ENCODE results near the gene GINS2.

The GINS2 gene

DNA sequence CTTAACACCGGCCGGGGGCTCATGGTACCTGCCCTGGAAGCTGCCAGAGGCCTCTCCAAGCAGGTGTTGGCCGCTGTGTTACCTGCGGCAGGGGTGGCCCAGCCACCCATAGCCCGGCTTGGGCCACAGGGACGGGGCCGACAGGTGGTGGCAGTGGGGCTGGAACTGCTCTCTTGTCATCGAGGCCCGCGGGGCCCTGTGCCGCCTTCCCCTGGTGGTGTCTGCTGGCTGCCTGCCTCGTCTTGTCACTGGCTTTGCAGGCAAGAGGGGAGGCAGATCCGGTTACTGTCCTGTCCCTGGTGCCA lies 48.5 kb downstream of the GINS2 start:
- no peak for DNase-seq (ENCODE audit: low read depth in 2 of 2)

DNA sequence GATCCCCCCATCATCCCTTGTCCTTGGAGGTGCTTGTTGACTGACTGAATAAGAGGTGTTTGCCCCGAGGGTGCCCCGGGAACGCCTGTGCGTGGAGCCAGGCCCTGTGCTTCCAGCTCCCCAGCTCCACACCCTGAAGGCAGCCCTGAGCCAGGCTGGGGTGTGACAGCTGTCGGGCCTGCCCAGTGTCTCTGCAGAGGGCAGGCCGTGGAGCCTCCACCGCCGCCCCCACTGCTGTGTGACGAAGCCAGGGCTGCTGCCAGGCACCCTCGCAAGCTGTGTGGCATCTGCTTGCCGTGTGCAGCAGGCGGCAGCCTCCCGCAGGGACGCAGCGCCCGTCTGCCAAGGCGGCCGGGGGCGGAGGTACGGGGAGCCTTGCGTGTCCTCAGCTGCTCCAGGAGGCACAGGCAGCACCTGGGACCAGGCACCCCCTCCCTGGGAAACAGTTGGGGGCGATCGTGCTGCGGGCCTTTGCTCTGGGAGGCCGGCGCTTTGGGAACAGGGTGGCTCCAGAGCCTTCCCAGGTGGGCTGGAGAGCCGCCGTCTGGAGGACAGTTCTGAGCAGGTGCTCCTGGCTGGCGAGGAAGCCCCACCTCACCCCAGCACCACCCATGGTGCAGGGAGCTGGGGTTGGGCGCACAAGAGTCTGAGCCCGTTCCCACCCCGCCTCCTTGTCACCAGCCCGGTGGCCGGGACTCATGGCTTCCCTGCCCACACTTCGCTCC lies 49.1 kb downstream of the GINS2 start:
- no peak for DNase-seq (ENCODE audit: low read depth in 2 of 2)

- DNase-seq (ENCODE audit: low read depth in 2 of 2): no peak
Measured at GRCh38 chr16:85638695-85639409, 49.9 kb downstream of the GINS2 start.

DNA sequence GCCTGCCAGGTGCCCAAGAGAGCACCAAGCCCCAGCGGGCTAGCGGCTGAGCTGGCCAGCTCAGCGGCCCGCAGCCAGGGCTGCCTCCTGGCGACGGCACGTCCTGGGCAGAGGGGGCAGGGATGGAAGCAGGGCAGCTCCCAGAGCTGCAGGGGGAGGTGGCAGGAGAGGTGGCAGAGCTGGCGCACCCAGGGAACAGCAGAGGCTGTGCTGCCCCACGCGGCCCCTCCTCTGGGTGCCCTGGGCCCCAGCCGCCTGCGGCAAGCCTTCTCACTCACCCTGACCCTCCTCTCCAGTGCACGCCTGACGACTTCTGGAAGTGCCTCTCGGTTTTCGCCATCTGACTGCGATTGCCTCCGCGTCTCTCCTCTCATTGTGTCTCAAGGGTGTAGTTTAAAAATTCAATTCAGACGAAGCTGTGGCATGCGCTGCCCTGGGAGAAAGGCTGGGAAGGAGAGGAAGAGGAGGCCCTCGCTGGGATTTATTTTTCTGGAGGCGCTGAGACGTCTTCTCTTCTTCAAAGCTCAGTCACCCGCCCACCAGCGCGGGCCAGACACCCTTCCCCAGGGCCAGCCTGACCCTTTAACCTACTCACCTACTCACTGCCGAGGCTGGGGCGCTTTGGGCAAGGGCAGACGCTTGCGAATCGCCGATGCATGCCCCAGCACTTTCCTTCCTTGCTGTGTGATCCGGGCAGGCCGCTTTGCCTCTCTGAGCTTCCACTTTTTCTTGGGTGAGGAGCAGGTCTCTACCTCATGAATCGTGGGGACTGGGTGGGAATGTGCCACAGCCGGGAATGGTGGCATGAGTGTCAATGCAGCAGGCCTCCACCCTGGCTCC lies 50.7 kb downstream of the GINS2 start:
- no peak for DNase-seq (ENCODE audit: low read depth in 2 of 2)

DNA sequence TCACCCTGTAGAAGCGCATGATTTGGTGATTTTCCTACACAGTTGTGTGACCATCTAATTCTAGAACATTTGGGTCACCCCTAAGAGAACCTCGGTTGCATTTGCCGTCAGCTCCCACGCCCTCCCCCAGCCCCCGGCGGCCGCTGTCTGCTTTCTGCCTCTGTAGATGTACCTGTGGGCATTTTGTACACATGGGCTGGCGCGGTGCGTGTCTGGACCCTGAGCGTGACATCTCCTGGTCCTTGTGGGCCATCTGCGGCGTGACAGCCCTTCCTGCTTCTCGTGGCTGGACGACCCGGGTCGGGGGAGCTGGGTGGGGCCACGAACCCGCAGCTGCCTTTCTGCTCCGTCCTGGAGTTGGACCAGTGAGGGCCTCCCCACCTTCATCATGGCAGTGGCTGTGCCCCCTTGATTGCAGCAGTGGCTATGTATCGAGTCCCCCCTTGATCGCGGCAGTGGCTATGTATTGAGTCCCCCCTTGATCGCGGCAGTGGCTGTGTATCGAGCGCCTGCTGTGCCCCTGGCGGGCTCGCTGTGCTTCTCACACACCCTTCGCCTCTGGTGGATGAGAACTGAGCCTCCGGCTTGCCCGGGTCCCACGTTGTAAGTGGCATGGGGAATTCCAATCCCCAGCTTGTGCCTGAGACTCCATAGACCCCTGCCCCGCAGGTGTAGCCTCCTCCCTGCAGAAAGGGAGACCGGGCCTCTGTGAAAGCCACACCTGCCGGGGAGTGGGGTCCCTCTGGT lies 51.5 kb downstream of the GINS2 start:
- DNase-seq (ENCODE audit: low read depth in 2 of 2): no peak

- no peak for DNase-seq (ENCODE audit: low read depth in 2 of 2)
Measured at GRCh38 chr16:85636234-85636812, 52.4 kb downstream of the GINS2 start.

DNA sequence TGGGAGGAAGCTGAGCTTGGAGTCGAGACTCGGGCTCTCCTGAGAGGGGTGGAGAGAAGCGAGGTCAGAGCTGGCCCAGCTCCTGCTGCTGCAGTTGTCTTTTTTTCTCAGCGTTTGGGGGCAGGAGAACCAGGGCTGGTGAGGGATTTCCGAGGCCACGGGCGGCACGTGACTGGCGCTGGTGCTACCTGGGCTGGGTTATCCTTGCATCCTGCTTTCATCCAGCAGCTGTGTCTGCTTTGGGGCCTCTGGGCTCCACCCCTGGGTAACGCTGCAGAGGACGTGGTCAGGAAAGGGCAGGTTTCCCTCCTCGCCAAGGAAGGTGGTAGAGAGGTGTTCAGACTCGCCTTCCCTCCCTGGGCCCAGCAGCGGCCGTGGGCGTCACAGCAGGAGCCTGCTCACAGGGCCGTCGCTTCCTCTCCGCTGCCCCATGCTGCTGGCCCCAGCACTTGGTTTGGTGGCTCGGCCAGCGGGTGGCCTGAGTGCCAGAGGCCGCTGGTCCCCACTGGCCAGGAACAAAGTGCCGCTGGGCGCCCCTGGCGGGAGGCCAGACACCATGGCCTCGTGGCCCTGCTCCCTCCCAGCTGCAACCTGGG lies 53.1 kb downstream of the GINS2 start:
- DNase-seq (ENCODE audit: low read depth in 2 of 2): no peak

DNA sequence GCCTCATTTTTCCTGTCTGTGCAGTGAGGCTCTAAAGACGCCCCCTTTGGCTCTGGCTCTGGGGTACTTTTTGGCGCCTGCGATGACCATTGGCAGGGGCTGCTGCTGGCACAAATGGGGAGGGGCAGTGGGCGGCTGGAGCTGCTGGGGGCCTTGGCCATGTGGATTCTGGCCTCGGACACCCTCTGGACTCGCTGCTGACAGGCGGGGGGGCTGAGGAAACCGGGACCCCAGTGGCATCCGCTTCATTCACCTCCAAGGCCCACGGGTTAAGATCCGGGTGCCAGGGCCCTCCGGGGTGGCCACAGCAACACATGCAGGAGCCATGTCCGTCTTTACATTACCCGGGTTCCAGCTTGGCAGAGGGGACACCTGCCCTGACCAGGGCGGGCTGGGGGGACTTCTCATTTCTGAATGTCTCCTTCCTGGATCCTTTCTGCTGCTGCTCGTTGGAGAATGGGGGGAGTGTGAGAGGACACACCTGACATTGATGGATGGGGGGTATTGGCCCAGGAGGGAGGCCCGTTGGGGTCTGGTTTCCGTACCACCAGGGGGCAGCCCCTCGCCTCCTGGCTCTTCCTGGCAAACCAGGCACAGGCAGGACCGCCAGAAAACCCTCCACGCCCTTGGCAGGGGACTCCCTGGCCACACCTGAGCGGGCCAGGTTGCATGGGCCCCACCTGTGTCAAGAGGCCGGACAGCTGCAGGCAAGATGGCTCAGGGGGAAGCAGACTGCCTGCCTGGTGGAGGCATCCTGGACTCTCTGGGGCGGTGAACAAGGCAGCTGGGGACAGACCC lies 53.8 kb downstream of the GINS2 start:
- no peak for DNase-seq (ENCODE audit: low read depth in 2 of 2)

- DNase-seq (ENCODE audit: low read depth in 2 of 2): no peak
Measured at GRCh38 chr16:85633888-85634287, 54.9 kb downstream of the GINS2 start.

DNA sequence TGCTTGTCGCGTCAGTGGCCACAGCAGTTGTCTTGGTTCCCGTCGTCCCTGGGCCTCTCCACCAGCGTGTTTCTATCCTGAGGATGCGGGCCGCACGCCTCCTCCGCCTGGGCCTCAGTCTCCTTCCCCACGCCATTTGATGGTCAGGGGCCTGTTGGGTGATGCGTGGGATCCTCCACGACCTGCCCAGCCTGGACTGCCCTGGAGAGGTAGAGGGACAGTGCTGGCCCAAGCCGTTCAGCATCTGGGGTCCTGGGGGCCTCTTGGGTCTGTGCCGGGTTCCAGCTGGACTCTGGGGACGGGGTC lies 55.4 kb downstream of the GINS2 start:
- DNase-seq (ENCODE audit: low read depth in 2 of 2): no peak

DNA sequence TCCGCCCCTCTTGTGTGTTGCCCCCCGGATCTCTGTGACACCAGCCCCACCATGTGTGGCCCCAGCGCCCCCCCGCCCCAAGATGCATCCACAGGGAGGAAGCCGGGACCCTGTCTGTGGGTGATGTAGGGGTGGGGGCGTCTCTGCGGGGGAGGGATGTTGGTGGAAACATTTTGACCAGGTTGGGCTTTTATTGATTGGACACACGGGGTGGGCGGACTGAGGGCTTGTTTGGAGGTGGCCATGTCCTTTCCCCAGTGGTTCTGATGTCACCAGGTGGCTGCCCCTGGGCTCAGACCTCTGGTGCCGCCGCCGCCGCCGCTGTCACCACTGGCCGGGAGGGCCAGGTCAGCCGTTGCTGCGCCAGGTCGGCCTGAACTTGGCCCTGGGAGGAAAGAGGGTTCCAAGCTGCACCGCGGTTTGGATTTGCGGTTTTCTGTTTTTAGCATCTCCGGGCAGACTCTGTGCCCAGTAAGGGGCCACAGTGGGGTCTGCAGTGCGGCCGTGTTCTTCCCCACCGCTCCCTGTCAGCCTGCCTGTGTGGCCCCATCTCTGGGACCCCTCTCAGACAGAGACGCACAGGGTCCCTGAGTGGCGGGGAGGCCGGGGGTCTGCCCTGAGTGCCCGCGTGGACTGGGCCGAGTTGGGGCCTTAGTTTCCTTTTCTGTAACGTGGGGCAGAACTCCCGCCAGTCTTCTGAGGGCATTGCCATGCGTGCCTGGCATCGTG lies 55.9 kb downstream of the GINS2 start:
- DNase-seq (ENCODE audit: low read depth in 2 of 2): no peak

- DNase-seq (ENCODE audit: low read depth in 2 of 2): no peak
Measured at GRCh38 chr16:85631802-85632393, 56.9 kb downstream of the GINS2 start.

DNA sequence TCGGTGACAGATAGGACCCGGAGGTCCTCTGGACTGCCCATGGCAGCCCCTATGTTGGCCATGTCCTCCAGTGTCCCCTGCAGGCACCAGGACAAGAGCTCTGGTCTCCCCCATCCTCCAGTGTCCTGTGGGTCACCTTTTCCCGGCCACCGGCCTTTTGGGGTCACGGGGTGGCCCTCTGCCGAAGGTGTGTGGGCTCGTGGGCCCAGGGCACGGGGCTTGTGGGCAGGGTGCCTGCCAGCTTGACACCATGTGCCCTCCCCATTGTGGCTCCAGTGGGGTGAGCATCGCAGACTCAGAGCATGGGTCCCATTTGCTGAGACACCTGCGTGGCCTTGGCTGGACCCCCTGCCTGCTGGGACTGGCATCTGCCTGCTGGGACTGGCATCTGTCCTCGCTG lies 57.5 kb downstream of the GINS2 start:
- DNase-seq (ENCODE audit: low read depth in 2 of 2): no peak

- no peak for DNase-seq (ENCODE audit: low read depth in 2 of 2)
Measured at GRCh38 chr16:85629853-85630252, 58.9 kb downstream of the GINS2 start.

DNA sequence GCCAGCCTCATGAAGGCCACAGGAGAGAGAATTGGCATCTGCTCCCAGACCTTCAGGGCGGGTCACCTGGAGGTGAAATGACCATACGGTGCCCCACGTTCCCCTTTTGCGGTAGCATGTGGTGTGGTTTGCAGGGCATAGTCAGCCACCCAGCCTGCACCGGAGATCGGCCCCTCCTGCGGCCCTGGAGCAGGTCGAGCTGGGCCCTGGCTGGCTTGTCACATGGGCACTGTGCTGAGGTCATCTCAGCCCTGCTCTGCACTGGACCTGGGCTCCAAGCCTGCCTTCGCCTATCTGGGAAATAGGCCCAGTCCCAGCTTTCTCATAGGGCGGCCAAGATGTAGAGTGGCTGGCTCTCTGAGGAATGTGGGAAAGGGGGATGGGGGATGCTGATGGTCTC lies 59.4 kb downstream of the GINS2 start:
- no peak for DNase-seq (ENCODE audit: low read depth in 2 of 2)

DNA sequence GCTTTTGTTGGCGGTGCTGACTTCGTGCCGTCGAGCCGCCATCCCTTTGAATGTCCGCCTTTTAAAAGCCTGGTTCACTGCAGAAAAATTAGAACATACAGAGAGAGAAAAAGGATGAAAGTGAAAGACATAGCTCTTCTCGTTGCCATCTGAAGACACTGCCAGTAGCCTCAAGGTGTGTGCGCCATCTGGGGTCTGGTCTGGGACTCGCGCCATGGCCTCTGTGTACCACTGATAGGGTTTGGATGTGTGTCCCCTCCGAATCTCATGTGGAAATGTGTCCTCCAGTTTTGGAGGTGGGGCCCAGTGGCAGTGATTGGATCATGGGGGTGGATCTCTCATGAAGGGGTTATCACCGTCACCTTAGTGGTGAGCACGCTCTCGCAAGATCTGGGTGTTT lies 60.1 kb downstream of the GINS2 start:
- no peak for DNase-seq (ENCODE audit: low read depth in 2 of 2)

GRCh38 chr16:85628265-85628556 lies 60.5 kb downstream of the GINS2 start:
- DNase-seq (ENCODE audit: low read depth in 2 of 2): no peak

DNA sequence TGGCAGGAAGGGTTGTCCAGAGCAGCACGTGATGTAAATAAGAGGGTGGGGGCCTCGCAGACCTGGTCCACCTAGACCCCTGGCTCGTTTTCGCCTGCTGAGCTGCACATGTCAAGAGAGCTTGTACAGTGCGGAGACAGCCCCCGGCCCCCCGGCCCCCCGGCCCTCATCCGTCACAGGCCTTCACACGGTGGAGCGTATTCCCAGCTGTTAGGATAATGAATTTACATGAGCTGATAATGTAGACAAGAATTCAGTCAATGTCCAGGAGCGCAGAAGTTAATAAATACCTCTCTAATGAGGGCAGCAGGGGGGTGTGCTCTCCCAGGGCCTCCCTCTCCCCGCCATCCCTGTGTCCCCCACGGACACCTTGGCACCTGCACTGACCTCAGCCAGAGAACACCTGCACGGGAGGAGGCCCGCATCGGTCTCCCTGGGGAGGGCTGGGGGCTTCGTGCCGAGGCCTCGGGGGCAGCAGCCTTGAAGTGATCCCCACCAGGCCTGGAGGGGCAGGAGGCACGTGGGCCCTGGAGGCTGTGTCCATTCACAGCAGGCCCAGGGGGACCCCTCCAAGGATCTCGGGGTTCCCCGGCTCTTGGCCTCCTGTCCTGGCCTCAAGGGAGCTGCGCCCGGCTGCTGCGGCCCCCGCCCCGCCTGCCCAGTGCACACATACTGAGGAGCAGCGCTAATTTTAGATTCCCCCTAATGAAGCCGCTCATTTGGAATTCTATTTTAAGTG lies 61.1 kb downstream of the GINS2 start:
- no peak for DNase-seq (ENCODE audit: low read depth in 2 of 2)

GRCh38 chr16:85627089-85627488 lies 61.7 kb downstream of the GINS2 start:
- no peak for DNase-seq (ENCODE audit: low read depth in 2 of 2)

Data from activated CD8-positive, alpha-beta memory T cell treated with anti-CD3 and anti-CD28 coated beads for 4 hours (primary cell).